ENCODE data around the gene CFAP161.
"Not testable (repeated sequence)": the region's sequence is repeated elsewhere in the genome, so short reads cannot be mapped to it uniquely, and the experiment has no call there.

Gene CFAP161

DNA sequence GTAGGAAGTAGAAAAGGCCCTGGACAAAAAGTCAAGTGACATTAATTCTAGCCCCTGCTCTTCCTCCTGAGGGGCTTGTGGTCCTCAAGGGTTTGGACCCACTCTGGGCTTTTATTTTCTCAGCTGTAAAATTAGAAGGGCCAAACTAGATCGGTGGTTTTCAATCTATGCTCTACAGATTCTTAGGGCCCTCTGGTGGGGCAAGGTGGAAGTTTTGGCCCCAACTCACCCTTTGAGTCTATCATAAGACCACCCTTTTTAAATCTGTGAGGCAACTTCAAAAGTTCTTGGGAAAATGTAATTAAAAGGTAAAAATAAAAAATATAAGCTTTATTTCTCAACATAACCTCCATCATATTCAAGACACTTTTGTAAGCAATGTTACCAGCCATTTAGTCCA is 25.6 kb upstream of the CFAP161 start:
- peak; percentile 51 to 70 for DNase-seq

DNA sequence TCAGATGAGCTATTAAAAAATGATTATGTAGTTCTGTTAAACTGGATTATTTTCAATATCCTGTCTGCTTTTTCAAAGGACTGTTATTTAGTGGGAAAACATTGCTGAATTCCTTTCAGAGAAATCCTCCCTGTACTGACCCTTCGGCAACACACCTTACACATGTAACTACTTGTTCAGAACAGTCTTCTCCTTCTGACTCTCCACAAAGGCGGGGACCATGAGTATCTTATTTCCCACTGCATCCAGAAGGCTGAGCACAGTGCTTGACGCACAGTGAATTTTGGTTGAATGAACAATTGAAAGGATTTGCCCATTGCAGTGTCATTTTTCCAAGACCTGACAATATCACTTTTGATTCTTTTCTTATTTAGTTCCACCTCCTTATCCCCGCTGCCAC is 23.1 kb upstream of the CFAP161 start:
- DNase-seq, result no peak

- no peak for DNase-seq
Observed at GRCh38 chr15:81111510-81112470, 22.3 kb upstream of the CFAP161 start.

- no peak for DNase-seq
Observed at GRCh38 chr15:81113204-81113657, 20.8 kb upstream of the CFAP161 start.

DNA sequence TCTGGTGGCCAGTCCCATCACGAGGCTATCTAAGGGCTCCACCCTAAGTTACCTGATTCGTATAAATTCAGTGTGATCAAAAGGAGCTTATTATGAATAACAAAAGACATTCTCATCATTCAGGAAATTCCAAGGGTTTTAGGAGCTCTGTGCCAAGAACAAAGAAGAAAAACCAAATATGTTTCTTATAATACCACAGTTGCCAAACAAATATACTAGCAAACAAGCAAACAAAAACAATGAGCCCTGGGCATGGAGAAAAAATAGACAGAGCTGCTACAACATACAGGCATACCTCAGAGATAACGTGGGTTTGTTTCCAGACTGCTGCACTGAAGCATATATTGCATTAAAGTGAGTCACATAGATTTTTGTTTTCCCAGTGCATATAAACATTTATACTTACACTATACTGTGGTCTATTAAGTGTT is 20.2 kb upstream of the CFAP161 start:
- DNase-seq, result no peak

GRCh38 chr15:81115054-81115939 is 18.8 kb upstream of the CFAP161 start:
- DNase-seq, result peak in 1 of 2 experiments; percentile 15

- DNase-seq, result no peak
Observed at GRCh38 chr15:81117136-81117535, 16.9 kb upstream of the CFAP161 start.

DNA sequence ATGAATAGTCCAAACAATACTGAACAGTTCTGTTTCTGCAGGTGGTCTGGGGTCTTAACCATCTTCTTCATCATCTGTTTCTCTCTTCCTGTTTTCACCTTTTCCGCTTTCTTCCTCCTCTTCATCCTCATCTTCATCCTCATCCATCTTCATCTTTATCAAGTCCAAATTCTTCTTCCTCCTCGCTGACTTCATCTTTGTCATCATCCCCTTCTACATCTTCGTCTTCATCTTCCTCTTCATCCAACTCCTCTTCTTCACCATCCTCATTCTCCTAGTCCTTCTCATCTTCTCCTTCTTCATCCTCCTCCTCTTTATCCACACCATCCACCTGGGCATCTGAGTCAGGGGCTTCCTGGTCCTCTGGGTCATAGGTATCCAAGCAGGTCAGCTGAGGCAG is 16.5 kb upstream of the CFAP161 start:
- no peak for DNase-seq

DNA sequence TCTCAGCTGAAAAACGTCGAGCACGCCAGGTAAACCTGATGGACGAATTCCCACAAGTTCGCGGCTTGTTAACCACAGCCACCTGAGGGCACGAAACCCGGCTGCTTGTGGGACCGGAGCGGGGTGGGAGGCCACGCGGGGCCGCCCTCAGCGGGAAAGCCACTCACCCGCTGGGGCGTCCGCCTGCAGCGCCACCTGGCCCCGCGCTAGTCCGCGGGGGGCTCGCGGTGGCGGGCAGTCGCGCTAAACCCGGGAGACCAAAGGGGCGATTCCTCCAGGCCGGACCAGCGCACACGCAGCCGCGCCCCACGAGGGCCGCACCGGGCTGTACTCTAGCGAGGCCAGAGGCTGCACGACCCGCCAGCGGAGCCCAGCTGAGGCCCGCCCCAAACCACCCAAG is 15.7 kb upstream of the CFAP161 start:
- DNase-seq, result no peak

GRCh38 chr15:81120069-81120468 is 14.0 kb upstream of the CFAP161 start:
- no peak for DNase-seq

DNA sequence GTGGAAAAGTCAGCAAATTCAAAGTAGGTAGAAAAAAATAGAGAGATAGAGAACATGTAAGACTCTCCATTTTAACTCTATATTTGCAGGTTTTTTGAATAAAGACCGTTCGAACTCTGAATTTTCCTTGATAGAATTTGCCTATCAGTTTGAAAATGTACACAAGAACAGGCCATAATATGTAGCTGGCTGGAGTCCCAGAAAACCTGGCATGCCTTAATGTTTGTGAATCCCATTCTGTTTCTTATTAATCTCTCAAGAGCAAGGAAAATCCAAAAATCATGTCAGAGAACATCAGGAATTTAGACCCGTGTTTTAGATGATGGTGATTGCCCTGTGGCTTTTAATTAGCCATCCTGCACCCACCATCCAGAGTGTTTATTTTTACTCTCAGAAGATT is 7.2 kb upstream of the CFAP161 start:
- DNase-seq, result no peak

- DNase-seq, result peak; percentile 4 to 5
Observed at GRCh38 chr15:81141478-81141877, 7.4 kb downstream of the CFAP161 start.

DNA sequence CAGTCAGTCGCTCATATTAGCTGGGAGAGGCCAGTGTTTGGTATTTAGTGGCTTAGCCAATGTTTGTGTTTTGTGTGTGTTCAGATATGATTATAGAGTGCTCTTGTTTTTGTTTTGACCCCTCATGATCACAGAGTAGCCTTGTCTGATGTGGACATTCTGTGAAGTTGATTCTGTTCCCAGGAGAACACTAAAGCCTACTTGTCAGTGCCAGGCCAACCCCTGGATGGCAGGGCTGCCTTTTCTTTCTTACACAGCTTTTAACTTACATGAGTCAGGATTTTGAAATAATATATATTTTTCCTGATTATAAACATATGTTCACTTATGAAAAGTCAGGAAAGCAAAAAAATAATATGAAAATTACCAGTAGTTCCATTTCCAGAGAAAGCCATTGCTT is 11.9 kb downstream of the CFAP161 start:
- DNase-seq, result no peak

GRCh38 chr15:81146466-81146865 is 12.4 kb downstream of the CFAP161 start:
- no peak for DNase-seq

DNA sequence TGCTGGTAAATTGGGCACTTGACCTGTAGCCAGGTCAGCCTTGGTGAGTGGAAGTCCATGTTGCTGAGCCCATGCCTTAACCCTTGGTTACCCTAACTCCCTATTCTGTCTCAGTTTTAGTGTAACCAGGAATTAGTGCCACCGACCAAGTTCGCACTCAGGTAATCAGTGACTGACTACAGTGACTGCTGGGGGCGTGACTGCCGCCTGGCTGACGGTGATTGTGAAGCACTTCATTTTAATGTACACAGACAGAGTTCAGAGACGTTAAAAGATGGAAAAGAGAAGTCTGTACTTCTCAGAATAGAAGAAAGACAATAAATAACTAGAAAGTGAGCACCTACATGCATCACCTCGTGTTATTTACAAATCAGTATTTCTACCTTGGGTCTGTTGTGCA is 17.3 kb downstream of the CFAP161 start:
- DNase-seq, result no peak

GRCh38 chr15:81152339-81152738 is 18.3 kb downstream of the CFAP161 start:
- DNase-seq, result peak in 1 of 2 experiments; percentile 20

DNA sequence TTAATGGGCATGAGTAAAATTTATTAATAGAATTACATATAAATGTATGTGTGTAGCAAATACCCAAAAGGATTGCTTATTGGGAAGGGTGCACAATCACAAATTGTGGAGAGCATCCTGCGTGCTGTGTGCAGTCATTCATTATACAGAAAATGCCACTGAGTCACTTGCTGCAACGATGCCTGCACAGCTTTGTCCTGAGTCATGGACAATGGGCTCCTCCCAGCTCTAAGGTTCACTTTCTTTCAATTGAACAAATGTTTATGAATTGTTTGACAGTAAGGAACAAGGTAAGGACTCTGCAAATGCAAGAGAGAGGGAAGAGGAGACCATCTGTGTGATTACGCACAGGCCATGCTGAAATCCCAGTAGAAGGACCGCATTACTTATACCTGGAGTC is 18.7 kb downstream of the CFAP161 start:
- DNase-seq, result no peak

DNA sequence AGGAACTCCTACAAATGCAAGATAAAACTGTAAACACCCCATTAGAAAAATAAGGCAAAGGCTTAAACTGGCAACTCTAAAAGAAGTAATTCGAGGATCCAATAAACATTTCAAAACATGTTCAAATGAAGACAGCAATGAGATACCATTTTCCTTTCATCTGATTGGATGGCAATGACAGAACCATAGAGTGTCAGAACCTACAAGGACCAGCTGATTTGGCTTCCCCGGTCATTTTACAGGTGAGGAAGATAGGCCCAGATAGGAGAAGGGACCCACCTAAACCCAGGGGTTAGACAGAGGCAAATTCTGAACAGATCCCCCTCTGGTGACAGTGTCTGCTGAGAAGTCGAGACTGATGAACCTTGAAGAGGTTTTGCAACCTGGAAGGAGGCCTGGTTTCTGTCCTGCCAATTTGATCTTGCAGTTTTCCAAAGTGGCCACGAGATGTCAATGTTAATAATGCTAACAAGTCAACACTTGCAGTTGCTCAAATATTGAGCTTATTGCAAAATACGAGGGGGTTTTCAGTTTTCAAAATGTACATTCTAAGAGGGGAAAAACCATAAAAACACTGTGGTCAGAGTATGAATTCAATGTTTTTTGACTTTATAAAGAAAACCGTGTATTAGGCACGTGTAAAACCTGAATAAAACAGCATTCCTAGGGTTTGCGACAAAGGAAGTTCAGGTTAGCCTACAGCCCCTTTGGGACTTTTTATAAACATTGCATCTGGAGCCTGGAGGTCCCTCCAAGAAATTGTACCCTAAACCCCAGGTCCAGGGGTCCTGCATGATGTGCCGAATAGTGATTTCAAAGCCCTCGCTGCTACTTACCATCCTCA is 21.5 kb downstream of the CFAP161 start:
- DNase-seq, result peak; percentile 61 to 62

DNA sequence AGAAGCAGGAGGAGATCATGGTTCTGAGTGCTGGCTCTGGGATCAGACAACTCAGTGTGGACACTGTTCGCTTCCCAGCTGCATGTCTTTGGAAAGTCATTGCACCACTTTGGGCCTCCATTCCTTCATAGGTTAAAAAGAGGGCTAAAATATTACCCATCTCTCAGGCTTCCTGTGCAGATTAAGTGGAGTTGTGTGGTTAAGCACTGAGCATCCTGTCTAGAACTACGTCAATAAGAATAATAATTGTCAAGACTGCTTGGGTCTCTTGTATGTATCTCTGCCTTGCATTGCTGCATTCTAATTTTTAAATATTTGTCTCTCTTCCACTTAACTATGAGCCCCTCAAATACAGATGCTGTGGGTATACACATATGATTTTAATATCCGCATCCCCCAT is 22.3 kb downstream of the CFAP161 start:
- no peak for DNase-seq

- DNase-seq, result no peak
Observed at GRCh38 chr15:81157195-81157938, 23.3 kb downstream of the CFAP161 start.

DNA sequence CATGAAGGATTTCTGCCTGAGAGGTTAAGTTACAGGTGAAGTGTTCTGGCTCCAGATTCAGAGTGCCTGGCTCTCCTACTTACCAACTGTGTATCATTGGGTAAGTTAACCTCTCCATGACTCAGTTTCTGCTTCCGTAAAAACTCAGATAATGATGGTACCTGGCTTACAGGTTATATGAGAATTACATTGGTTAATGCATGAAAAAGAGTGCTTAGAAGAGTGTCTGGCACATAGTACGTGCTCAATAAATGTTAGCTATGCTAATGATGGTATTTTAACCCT is 23.8 kb downstream of the CFAP161 start:
- DNase-seq, result no peak

GRCh38 chr15:81158561-81158960 is 24.5 kb downstream of the CFAP161 start:
- not testable (repeated sequence) for DNase-seq
